Subcutaneous adipose tissue (tissue), 4 donors: Measurements from ENCODE around the gene PCDH9. TPM values are rescaled to one million over a fixed set of nuclear protein-coding genes. Genes with fewer than 3 reads are reported as not detected.

Experiments used
- total RNA-seq, 4 donors: library from RNA; depleted of rRNA; stranded (reverse); fragments of >200 nt; gene quantifications; one replicate each; pipeline ENCODE4 v1.1.0, GENCODE V29; 2016
- TF ChIP-seq, protein P1 (sequence below): fragments of 450-650 bp; IDR thresholded peaks from one replicate; pipeline ENCODE4 v1.5.1; 2016; ENCODE audit warnings: low read depth, mild to moderate bottlenecking, control low read depth, antibody characterized with exemption, moderate library complexity

PCDH9 gene
- total RNA-seq, 4 donors from 2014 or later, result 9.0 to 28.4 (median 12.0) TPM

GRCh38 chr13:67208552-67208951, 21.6 kb downstream of the PCDH9 start:
- TF ChIP-seq, protein P1, sequence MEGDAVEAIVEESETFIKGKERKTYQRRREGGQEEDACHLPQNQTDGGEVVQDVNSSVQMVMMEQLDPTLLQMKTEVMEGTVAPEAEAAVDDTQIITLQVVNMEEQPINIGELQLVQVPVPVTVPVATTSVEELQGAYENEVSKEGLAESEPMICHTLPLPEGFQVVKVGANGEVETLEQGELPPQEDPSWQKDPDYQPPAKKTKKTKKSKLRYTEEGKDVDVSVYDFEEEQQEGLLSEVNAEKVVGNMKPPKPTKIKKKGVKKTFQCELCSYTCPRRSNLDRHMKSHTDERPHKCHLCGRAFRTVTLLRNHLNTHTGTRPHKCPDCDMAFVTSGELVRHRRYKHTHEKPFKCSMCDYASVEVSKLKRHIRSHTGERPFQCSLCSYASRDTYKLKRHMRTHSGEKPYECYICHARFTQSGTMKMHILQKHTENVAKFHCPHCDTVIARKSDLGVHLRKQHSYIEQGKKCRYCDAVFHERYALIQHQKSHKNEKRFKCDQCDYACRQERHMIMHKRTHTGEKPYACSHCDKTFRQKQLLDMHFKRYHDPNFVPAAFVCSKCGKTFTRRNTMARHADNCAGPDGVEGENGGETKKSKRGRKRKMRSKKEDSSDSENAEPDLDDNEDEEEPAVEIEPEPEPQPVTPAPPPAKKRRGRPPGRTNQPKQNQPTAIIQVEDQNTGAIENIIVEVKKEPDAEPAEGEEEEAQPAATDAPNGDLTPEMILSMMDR, result no peak

GRCh38 chr13:67204764-67205163, 25.4 kb downstream of the PCDH9 start:
- TF ChIP-seq, protein P1, result no peak

GRCh38 chr13:67200605-67201004, 29.5 kb downstream of the PCDH9 start:
- TF ChIP-seq, protein P1, result no peak

- TF ChIP-seq, protein P1, result no peak
Observed at GRCh38 chr13:67200183-67200582, 30.0 kb downstream of the PCDH9 start.

DNA sequence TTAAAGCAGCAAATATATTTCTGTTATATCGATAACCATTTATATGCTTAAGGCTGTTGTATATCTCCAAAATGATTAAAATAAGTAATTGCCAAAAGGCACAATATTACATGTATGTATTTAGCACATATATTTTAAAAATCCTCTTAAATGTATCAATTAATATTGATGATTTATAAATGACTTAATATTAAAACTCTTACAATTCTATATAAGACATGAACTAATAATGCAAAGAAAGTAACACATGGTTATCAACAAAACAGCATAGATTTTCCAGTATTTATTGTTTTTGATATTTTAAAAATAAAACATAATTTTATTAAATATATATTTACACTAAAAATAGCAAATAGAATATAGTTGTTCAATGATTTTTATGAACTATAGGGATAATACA, 32.4 kb downstream of the PCDH9 start:
- TF ChIP-seq, protein P1, result no peak

DNA sequence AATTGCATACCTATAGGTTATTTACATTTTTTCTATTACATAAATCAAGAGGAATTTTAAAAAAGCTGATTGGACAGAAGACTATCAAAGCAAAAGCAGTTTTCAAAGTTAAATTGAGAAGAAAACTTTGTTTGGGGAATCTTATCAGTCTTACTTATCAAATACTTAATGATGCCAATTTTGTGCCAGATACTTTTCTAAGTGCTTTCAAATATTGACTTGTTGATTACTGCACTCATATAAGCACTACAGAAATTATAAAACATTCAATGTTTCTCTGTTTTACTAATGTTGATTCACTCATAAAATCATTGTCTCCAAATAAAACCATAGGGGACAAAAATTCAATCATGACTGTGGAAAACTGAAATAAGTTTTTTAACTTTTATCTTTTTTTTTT, 36.2 kb downstream of the PCDH9 start:
- TF ChIP-seq, protein P1, result no peak

- TF ChIP-seq, protein P1, result no peak
Observed at GRCh38 chr13:67192751-67193150, 37.4 kb downstream of the PCDH9 start.
